Measurements from ENCODE around the gene SCYL2.

DNA sequence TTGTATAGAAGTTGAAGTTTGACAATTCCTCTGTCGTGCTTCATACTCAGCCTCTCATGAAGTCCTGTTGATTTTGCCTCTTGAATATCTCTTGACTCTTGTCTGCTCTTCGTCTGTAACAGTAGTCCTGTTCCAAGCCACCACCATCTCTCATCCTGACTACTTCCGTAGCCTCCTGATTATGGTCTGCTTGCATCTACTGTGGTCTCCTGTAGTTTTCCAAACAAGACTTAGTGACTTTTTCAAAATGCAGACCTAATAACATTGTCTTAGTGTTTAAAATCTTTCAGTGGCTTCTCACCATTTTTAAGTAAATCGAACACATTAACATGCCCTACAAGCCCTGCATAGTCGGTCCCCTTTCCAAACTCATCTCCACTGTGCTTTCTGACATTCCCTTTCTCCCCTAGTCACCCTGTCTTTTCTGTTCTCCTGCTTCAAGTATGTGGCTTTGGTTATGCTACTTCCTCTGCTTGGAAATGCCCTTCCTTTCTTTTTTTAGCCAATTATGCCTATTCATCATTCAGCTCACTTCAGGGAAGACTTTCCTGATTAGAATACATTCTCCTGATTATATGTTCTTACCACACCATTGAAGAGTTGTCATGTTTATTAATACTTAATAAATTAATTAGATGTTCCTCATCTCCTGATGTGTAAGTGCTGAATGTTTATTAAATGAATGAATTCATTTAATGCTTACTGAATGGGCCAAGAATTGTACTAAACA lies 2.0 kb downstream of the SCYL2 start:
- no peak for TF ChIP-seq POLR2A (IDR thresholded peaks at IDR 0.05)
- TF ChIP-seq, protein P1, sequence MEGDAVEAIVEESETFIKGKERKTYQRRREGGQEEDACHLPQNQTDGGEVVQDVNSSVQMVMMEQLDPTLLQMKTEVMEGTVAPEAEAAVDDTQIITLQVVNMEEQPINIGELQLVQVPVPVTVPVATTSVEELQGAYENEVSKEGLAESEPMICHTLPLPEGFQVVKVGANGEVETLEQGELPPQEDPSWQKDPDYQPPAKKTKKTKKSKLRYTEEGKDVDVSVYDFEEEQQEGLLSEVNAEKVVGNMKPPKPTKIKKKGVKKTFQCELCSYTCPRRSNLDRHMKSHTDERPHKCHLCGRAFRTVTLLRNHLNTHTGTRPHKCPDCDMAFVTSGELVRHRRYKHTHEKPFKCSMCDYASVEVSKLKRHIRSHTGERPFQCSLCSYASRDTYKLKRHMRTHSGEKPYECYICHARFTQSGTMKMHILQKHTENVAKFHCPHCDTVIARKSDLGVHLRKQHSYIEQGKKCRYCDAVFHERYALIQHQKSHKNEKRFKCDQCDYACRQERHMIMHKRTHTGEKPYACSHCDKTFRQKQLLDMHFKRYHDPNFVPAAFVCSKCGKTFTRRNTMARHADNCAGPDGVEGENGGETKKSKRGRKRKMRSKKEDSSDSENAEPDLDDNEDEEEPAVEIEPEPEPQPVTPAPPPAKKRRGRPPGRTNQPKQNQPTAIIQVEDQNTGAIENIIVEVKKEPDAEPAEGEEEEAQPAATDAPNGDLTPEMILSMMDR (IDR thresholded peaks at IDR 0.05): no peak

Data from body of pancreas (tissue), 4 donors.